NCI-H2029 (cell line): ENCODE results near the gene ZFHX3.
A peak's percentile ranks its signal among the peaks of the same experiment; 100 is the strongest.
"Not testable (repeated sequence)": the region's sequence is repeated elsewhere in the genome, so short reads cannot be mapped to it uniquely, and the experiment has no call there.

Source experiments
- DNase-seq: peaks from one replicate; lab custom pipeline; 2025; lab: John Stamatoyannopoulos, UW

The ZFHX3 gene

GRCh38 chr16:72996291-72997062 lies 51.5 kb downstream of the ZFHX3 start:
- no peak for DNase-seq

- not testable (repeated sequence) for DNase-seq
These were observed 52.1 kb downstream of the ZFHX3 start for GRCh38 chr16:72995882-72996270.

- DNase-seq = no peak
These were observed 52.6 kb downstream of the ZFHX3 start for GRCh38 chr16:72995151-72995881.

- DNase-seq = no peak
These were observed 55.8 kb downstream of the ZFHX3 start for GRCh38 chr16:72992142-72992601.

- DNase-seq = no peak
These were observed 56.3 kb downstream of the ZFHX3 start for GRCh38 chr16:72991644-72992043.

- DNase-seq = no peak
These were observed 56.7 kb downstream of the ZFHX3 start for GRCh38 chr16:72991211-72991610.

GRCh38 chr16:72990571-72990970 lies 57.4 kb downstream of the ZFHX3 start:
- no peak for DNase-seq

GRCh38 chr16:72989579-72990551 lies 58.1 kb downstream of the ZFHX3 start:
- DNase-seq = peak; percentile 6

- DNase-seq = not testable (repeated sequence)
These were observed 58.7 kb downstream of the ZFHX3 start for GRCh38 chr16:72989203-72989578.

- no peak for DNase-seq
These were observed 59.4 kb downstream of the ZFHX3 start for GRCh38 chr16:72988569-72988968.

- DNase-seq = no peak
These were observed 60.4 kb downstream of the ZFHX3 start for GRCh38 chr16:72987480-72987901.

GRCh38 chr16:72985995-72986394 lies 61.9 kb downstream of the ZFHX3 start:
- no peak for DNase-seq

GRCh38 chr16:72985148-72985941 lies 62.6 kb downstream of the ZFHX3 start:
- DNase-seq = no peak

GRCh38 chr16:72983728-72984350 lies 64.1 kb downstream of the ZFHX3 start:
- no peak for DNase-seq

GRCh38 chr16:72983241-72983640 lies 64.7 kb downstream of the ZFHX3 start:
- no peak for DNase-seq

- no peak for DNase-seq
These were observed 68.0 kb downstream of the ZFHX3 start for GRCh38 chr16:72979974-72980373.

- DNase-seq = no peak
These were observed 69.7 kb downstream of the ZFHX3 start for GRCh38 chr16:72978212-72978611.

GRCh38 chr16:72977127-72977526 lies 70.8 kb downstream of the ZFHX3 start:
- DNase-seq = no peak

GRCh38 chr16:72976438-72977064 lies 71.4 kb downstream of the ZFHX3 start:
- DNase-seq = no peak

GRCh38 chr16:72975809-72976437 lies 72.0 kb downstream of the ZFHX3 start:
- DNase-seq = no peak
